MCF 10A (cell line): ENCODE measurements around the gene ALOXE3. TPM values are rescaled to one million over a fixed set of nuclear protein-coding genes. Genes with fewer than 3 reads are reported as not detected.

Experiments
- BruUV-seq: library from RNA; stranded (reverse); fragments of 400-500 nt; replicated peaks from 2 replicates; lab custom pipeline; 2021; lab: Mats Ljungman, UMichigan
- CTCF ChIA-PET: fragments of 300-600 bp; sonication (Branson Sonifier 250); formaldehyde crosslinking; extraction: SDS; loops from one replicate; lab custom pipeline; 2021; ENCODE audit warnings: antibody characterized with exemption, inconsistent platforms; lab: Yijun Ruan, JAX
- POLR2A ChIA-PET: fragments of 300-600, 350-650 bp; sonication (Branson Sonifier 250); formaldehyde crosslinking; extraction: SDS; loops from one replicate; lab custom pipeline; 2020; ENCODE audit warnings: antibody characterized with exemption, inconsistent platforms; lab: Yijun Ruan, JAX
- DNase-seq: peaks from one replicate; pipeline ENCODE4 v3.0.0-alpha.2; 2018; ENCODE audit not compliant: unreplicated experiment
- H3K27ac Mint-ChIP-seq: one replicate; pipeline ENCODE4 v1.8.0; 2022; ENCODE audit warnings: mild to moderate bottlenecking, low read depth, mixed read lengths; ENCODE audit not compliant: unreplicated experiment
- H3K27me3 Mint-ChIP-seq: one replicate; pipeline ENCODE4 v1.8.0; 2022; ENCODE audit warnings: mixed read lengths; ENCODE audit not compliant: insufficient read depth, unreplicated experiment
- H3K36me3 Mint-ChIP-seq: one replicate; pipeline ENCODE4 v1.8.0; 2022; ENCODE audit warnings: mild to moderate bottlenecking, moderate library complexity, mixed read lengths; ENCODE audit not compliant: insufficient read depth, unreplicated experiment
- H3K4me1 Mint-ChIP-seq: one replicate; pipeline ENCODE4 v1.8.0; 2022; ENCODE audit warnings: mixed read lengths; ENCODE audit not compliant: insufficient read depth, unreplicated experiment
- H3K4me3 Mint-ChIP-seq: one replicate; pipeline ENCODE4 v1.8.0; 2022; ENCODE audit warnings: mild to moderate bottlenecking, moderate library complexity, mixed read lengths; ENCODE audit not compliant: unreplicated experiment
- H3K9me3 Mint-ChIP-seq: one replicate; pipeline ENCODE4 v1.8.0; 2022; ENCODE audit warnings: mixed read lengths; ENCODE audit not compliant: unreplicated experiment
- CTCF ChIP-seq: fragments of 200-600 bp; IDR thresholded peaks from one replicate; pipeline ENCODE4 v1.8.0; 2022; ENCODE audit warnings: antibody characterized with exemption, mild to moderate bottlenecking; ENCODE audit not compliant: unreplicated experiment
- intact Hi-C: fragments of 100-400 bp; cut with micrococcal nuclease; formaldehyde crosslinking; loops from 2 replicates; pipeline ENCODE4 v1.14.1; 2022
- total RNA-seq: library from RNA; stranded (reverse); gene quantifications from 2 replicates; pipeline ENCODE4 v1.2.3, GENCODE V29; 2022

Gene ALOXE3
- total RNA-seq, 1 experiment from 2014 or later: 13.1 TPM

- Mint-ChIP-seq H3K27ac (no peak overlapping the region), H3K36me3 (no peaks in the 10 kb centered on the region), H3K4me1 (peaks cover 17% of the 10 kb centered on the region), H3K27me3 (peaks cover 6% of the 10 kb centered on the region), H3K4me3 (no peak overlapping the region), H3K9me3 (no peaks in the 10 kb centered on the region)
- intact Hi-C loops: no loop called here
- no peak for DNase-seq
- no TSS peak for BruUV-seq
- TF ChIP-seq CTCF: no peak
- ChIA-PET CTCF (interaction anchor here (0.6 to 8.4 kb wide), 10 partner anchors 9 to 1432 kb away, joined by 3 to 106 read pairs (median 10); partner anchors contain the start of gene ALOXE3), POLR2A (interaction anchor here (0.6 kb wide), 1 partner anchor 380 kb away, joined by 3 read pairs; the partner anchor contains the start of gene WRAP53)
Measured at GRCh38 chr17:8068736-8069586, 49.4 kb downstream of the ALOXE3 start.

- ChIA-PET POLR2A (no interaction called here), CTCF (interaction anchor here (1.0 to 7.7 kb wide), 3 partner anchors 8 to 43 kb away, joined by 4 to 106 read pairs (median 4); no protein-coding TSS in a partner anchor)
- no peaks in the 10 kb centered on the region for H3K9me3 Mint-ChIP-seq
- intact Hi-C loops: no loop called here
- H3K27me3 Mint-ChIP-seq: peaks cover 4% of the 10 kb centered on the region
- H3K27ac Mint-ChIP-seq: no peak overlapping the region
- TF ChIP-seq CTCF: no peak
- peaks cover 9% of the 10 kb centered on the region for H3K4me1 Mint-ChIP-seq
- H3K36me3 Mint-ChIP-seq: no peaks in the 10 kb centered on the region
- no peak overlapping the region for H3K4me3 Mint-ChIP-seq
- BruUV-seq: no TSS peak
- DNase-seq: no peak
Measured at GRCh38 chr17:8067806-8068205, 50.5 kb downstream of the ALOXE3 start.

GRCh38 chr17:8066841-8067775 is 51.2 kb downstream of the ALOXE3 start:
- no peak for DNase-seq
- peaks cover 16% of the 10 kb centered on the region for H3K4me1 Mint-ChIP-seq
- TF ChIP-seq CTCF: no peak
- no TSS peak for BruUV-seq
- H3K27me3 Mint-ChIP-seq: peaks cover 11% of the 10 kb centered on the region
- H3K4me3 Mint-ChIP-seq: no peak overlapping the region
- ChIA-PET CTCF (interaction anchor here (1.8 kb wide), 1 partner anchor 10 kb away, joined by 4 read pairs; no protein-coding TSS in a partner anchor), POLR2A (no interaction called here)
- intact Hi-C loops: no loop called here
- H3K9me3 Mint-ChIP-seq: no peaks in the 10 kb centered on the region
- no peaks in the 10 kb centered on the region for H3K36me3 Mint-ChIP-seq
- no peak overlapping the region for H3K27ac Mint-ChIP-seq
